PFSK-1 (cell line): Measurements from ENCODE around the gene S100A7.

Source experiments
- FOXP2 ChIP-seq: optimal IDR thresholded peaks from 2 replicates; pipeline ENCODE3; 2011; ENCODE audit warnings: borderline replicate concordance, control low read depth, inconsistent platforms; ENCODE audit not compliant: insufficient read depth; ENCODE audit errors: extremely low read length, extremely low read depth
- POLR2AphosphoS5 ChIP-seq: IDR thresholded peaks from 2 replicates; pipeline ENCODE4 v1.6.1; 2012; ENCODE audit warnings: low read depth, mild to moderate bottlenecking, control low read depth, low read length, moderate library complexity
- REST ChIP-seq, 2 experiments: IDR thresholded peaks; 2 replicates each; pipeline versions ENCODE4 v1.6.1 to v1.8.0; 2011 to 2012; ENCODE audit warnings: low read depth in 2 of 2, low read length in 2 of 2, control low read depth in 1 of 2, inconsistent platforms in 1 of 2, mild to moderate bottlenecking in 1 of 2, moderate library complexity in 1 of 2; ENCODE audit not compliant: insufficient read depth in 1 of 2
- SIN3A ChIP-seq: IDR thresholded peaks from 2 replicates; pipeline ENCODE4 v1.6.1; 2012; ENCODE audit warnings: mild to moderate bottlenecking, low read length, moderate library complexity, borderline replicate concordance; ENCODE audit not compliant: insufficient read depth
- TAF1 ChIP-seq: IDR thresholded peaks from 2 replicates; pipeline ENCODE4 v1.6.1; 2012; ENCODE audit warnings: low read length, control low read depth, borderline replicate concordance; ENCODE audit not compliant: insufficient read depth

S100A7 gene

GRCh38 chr1:153441238-153441755 lies 19.2 kb downstream of the S100A7 start:
- TF ChIP-seq FOXP2 = no peak
- TF ChIP-seq TAF1 = no peak
- TF ChIP-seq POLR2AphosphoS5 = no peak
- no peak for TF ChIP-seq REST (IDR thresholded peaks at IDR 0.05; ENCODE audit: insufficient read depth in 1 of 2, low read depth in 2 of 2, low read length in 2 of 2)
- TF ChIP-seq SIN3A = no peak

- TF ChIP-seq SIN3A (no peak), POLR2AphosphoS5 (no peak), TAF1 (no peak), REST (IDR thresholded peaks at IDR 0.05; ENCODE audit: insufficient read depth in 1 of 2, low read depth in 2 of 2, low read length in 2 of 2) (no peak), FOXP2 (no peak)
Observed at GRCh38 chr1:153439273-153439672, 21.2 kb downstream of the S100A7 start.

GRCh38 chr1:153438599-153438998 lies 21.9 kb downstream of the S100A7 start:
- no peak for TF ChIP-seq TAF1
- TF ChIP-seq POLR2AphosphoS5 = no peak
- no peak for TF ChIP-seq REST (IDR thresholded peaks at IDR 0.05; ENCODE audit: insufficient read depth in 1 of 2, low read depth in 2 of 2, low read length in 2 of 2)
- no peak for TF ChIP-seq FOXP2
- no peak for TF ChIP-seq SIN3A

- TF ChIP-seq SIN3A = no peak
- TF ChIP-seq REST (IDR thresholded peaks at IDR 0.05; ENCODE audit: insufficient read depth in 1 of 2, low read depth in 2 of 2, low read length in 2 of 2) = no peak
- TF ChIP-seq POLR2AphosphoS5 = no peak
- no peak for TF ChIP-seq FOXP2
- TF ChIP-seq TAF1 = no peak
Observed at GRCh38 chr1:153437236-153437635, 23.2 kb downstream of the S100A7 start.

GRCh38 chr1:153434746-153435455 lies 25.6 kb downstream of the S100A7 start:
- TF ChIP-seq SIN3A (no peak), POLR2AphosphoS5 (no peak), FOXP2 (no peak), TAF1 (no peak), REST (IDR thresholded peaks at IDR 0.05; ENCODE audit: insufficient read depth in 1 of 2, low read depth in 2 of 2, low read length in 2 of 2) (no peak)
